ENCODE measurements around the gene MACROD1.

The MACROD1 gene

DNA sequence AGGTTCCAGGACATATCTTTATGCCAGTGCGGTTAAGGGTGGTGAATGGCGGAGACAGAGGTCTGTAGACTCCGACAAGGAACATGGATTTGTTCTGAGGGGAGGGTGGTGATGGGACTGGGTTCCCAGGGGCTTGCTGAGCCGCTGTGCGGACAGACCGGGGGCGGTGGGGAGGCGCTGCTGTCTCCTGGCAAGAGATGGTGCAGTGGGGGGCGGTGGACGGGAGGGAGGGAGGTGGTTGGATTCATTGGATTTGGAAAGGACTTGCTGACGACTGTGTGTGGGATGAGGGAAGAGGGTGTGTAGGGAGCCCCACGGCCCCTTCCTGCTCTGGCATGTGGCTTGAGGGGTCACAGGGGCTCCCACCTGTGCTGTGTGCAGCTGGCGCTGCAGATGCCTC is 87.0 kb downstream of the MACROD1 start:
- peaks cover 5% of the 10 kb centered on the region for H3K4me1 ChIP-seq (ENCODE audit: control insufficient read depth, insufficient read depth, low read length)

DNA sequence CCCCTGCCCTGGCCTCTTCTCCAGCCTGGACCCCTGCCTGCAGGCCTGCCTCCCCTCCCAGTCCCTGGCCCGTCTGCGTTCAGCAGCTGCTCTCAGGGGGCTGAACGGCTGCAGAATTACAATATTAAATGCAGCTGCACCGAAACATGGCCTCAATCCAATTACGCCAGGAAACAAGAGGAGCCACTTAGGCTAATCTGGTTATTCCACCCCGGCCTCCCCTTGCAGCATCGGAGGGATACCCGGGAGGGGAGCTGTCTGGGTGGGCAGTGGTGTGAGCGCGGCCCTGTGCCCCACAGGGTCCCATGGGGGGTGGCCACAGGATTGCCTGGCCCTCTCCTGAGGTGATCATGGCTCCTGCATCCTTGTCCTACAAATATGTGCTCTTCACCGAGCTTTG is 87.6 kb downstream of the MACROD1 start:
- Histone ChIP-seq H3K36me3 (ENCODE audit: control insufficient read depth in 2 of 2, insufficient read depth in 2 of 2, low read length in 2 of 2) (no peaks in the 10 kb centered on the region), H3K9ac (ENCODE audit: low read length in 2 of 2) (no peak overlapping the region), H3K27ac (ENCODE audit: low read length) (no peak overlapping the region), H3K9me3 (ENCODE audit: control insufficient read depth in 2 of 2, low read length in 2 of 2) (no peaks in the 10 kb centered on the region), H3K4me3 (ENCODE audit: low read length in 2 of 2) (no peak overlapping the region), H3K4me1 (ENCODE audit: control insufficient read depth, insufficient read depth, low read length) (peaks cover 5% of the 10 kb centered on the region), H3K27me3 (ENCODE audit: control insufficient read depth in 1 of 2, insufficient read depth in 2 of 2, low read length in 2 of 2) (no peaks in the 10 kb centered on the region)

More for the DNA sequence above, 87.0 kb downstream of the MACROD1 start:
- H3K4me3 ChIP-seq (ENCODE audit: low read length in 2 of 2): no peak overlapping the region
- H3K27ac ChIP-seq (ENCODE audit: low read length): no peak overlapping the region
- no peak overlapping the region for H3K9ac ChIP-seq (ENCODE audit: low read length in 2 of 2)
- H3K9me3 ChIP-seq (ENCODE audit: control insufficient read depth in 2 of 2, low read length in 2 of 2): no peaks in the 10 kb centered on the region
- H3K27me3 ChIP-seq (ENCODE audit: control insufficient read depth in 1 of 2, insufficient read depth in 2 of 2, low read length in 2 of 2): no peaks in the 10 kb centered on the region
- no peaks in the 10 kb centered on the region for H3K36me3 ChIP-seq (ENCODE audit: control insufficient read depth in 2 of 2, insufficient read depth in 2 of 2, low read length in 2 of 2)

DNA sequence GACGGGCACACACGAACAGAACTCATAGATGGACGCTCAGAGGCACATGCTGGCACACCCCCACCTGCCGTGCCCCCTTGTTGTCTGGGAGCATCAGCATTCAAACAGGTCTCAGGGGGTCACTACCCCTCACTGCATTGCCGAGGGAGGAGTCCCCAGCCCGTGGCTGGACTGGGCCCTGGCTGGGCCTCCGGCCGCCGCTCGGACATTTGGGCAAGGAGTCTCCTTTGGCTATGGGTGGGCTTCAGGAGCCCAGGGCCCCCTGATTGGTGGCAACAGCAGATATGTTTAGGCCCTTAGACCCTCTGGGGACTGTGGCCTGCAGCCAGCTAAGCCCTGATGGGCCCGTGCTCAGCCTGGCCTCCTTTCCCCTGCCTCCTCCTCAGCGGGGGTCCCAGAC is 88.3 kb downstream of the MACROD1 start:
- Histone ChIP-seq H3K36me3 (ENCODE audit: control insufficient read depth in 2 of 2, insufficient read depth in 2 of 2, low read length in 2 of 2) (no peaks in the 10 kb centered on the region), H3K27me3 (ENCODE audit: control insufficient read depth in 1 of 2, insufficient read depth in 2 of 2, low read length in 2 of 2) (no peaks in the 10 kb centered on the region), H3K4me1 (ENCODE audit: control insufficient read depth, insufficient read depth, low read length) (peaks cover 5% of the 10 kb centered on the region), H3K4me3 (ENCODE audit: low read length in 2 of 2) (no peak overlapping the region), H3K9ac (ENCODE audit: low read length in 2 of 2) (no peak overlapping the region), H3K27ac (ENCODE audit: low read length) (no peak overlapping the region), H3K9me3 (ENCODE audit: control insufficient read depth in 2 of 2, low read length in 2 of 2) (no peaks in the 10 kb centered on the region)

DNA sequence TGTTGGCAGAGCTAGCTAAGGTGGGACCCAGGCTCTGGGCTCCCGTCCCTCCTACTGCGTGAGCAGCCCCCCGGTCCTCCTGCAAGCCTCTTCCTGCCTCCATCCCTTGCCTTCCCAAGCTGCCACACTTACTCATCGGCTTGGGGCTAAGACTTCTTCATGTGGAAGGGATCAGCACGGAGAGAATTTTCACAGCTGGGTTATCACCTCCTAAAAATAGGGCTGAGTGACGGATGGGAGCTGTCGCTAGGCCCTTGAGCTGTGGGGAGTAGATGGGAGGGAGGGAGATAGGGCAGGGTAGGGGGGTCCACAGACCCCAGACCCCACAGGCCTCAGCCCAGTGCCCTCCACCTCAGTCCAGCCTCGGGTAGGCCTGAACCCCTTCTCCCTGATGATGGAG is 89.2 kb downstream of the MACROD1 start:
- Histone ChIP-seq H3K27me3 (ENCODE audit: control insufficient read depth in 1 of 2, insufficient read depth in 2 of 2, low read length in 2 of 2) (no peaks in the 10 kb centered on the region), H3K9me3 (ENCODE audit: control insufficient read depth in 2 of 2, low read length in 2 of 2) (no peaks in the 10 kb centered on the region), H3K36me3 (ENCODE audit: control insufficient read depth in 2 of 2, insufficient read depth in 2 of 2, low read length in 2 of 2) (no peaks in the 10 kb centered on the region), H3K27ac (ENCODE audit: low read length) (no peak overlapping the region), H3K4me1 (ENCODE audit: control insufficient read depth, insufficient read depth, low read length) (peaks cover 7% of the 10 kb centered on the region), H3K4me3 (ENCODE audit: low read length in 2 of 2) (no peak overlapping the region), H3K9ac (ENCODE audit: low read length in 2 of 2) (no peak overlapping the region)

DNA sequence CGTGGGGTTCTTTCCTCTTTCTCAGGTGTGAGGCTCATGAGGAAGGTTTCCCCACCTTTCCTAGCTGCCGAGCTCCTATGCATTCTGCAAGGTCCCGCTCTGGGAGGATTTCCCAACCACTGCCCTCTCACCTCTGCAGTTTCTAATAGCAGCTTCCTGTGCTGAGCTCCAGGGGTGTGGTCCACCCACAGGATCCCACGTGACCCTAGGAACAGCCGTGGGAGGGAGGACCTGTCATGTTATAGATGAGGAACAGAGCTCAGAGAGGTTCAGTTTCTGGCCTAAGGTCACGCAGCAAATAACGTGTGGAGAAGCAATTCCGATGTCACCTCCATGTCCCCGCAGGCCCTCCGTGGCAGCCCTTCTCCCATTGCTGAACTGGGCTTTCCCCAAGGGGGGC is 91.7 kb downstream of the MACROD1 start:
- H3K4me1 ChIP-seq (ENCODE audit: control insufficient read depth, insufficient read depth, low read length): peaks cover 7% of the 10 kb centered on the region
- no peak overlapping the region for H3K9ac ChIP-seq (ENCODE audit: low read length in 2 of 2)
- no peak overlapping the region for H3K27ac ChIP-seq (ENCODE audit: low read length)
- no peaks in the 10 kb centered on the region for H3K9me3 ChIP-seq (ENCODE audit: control insufficient read depth in 2 of 2, low read length in 2 of 2)
- H3K4me3 ChIP-seq (ENCODE audit: low read length in 2 of 2): no peak overlapping the region
- H3K36me3 ChIP-seq (ENCODE audit: control insufficient read depth in 2 of 2, insufficient read depth in 2 of 2, low read length in 2 of 2): no peaks in the 10 kb centered on the region
- H3K27me3 ChIP-seq (ENCODE audit: control insufficient read depth in 1 of 2, insufficient read depth in 2 of 2, low read length in 2 of 2): no peaks in the 10 kb centered on the region

DNA sequence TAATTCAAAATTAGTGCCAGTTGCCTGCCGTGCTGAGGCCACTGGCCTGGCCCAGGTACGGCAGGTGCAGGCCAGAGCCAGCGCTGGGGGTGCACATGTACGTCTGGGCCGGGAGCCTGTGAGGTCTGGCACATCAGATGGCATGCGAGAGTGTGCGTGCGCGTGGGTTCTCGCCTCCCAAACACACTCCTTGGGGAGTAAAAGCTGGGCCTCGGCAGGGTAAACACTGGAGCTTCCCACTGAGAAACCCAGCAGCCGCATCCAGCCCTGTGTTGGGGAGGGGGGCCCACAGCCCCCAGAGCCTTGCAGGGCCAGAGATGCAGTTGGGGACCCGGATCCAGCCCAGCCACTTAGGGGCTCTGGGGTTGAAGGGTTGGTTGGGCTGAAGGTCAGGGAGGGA is 92.4 kb downstream of the MACROD1 start:
- H3K4me3 ChIP-seq (ENCODE audit: low read length in 2 of 2): no peak overlapping the region
- H3K36me3 ChIP-seq (ENCODE audit: control insufficient read depth in 2 of 2, insufficient read depth in 2 of 2, low read length in 2 of 2): no peaks in the 10 kb centered on the region
- no peaks in the 10 kb centered on the region for H3K27me3 ChIP-seq (ENCODE audit: control insufficient read depth in 1 of 2, insufficient read depth in 2 of 2, low read length in 2 of 2)
- no peak overlapping the region for H3K27ac ChIP-seq (ENCODE audit: low read length)
- H3K4me1 ChIP-seq (ENCODE audit: control insufficient read depth, insufficient read depth, low read length): peaks cover 7% of the 10 kb centered on the region
- H3K9me3 ChIP-seq (ENCODE audit: control insufficient read depth in 2 of 2, low read length in 2 of 2): no peaks in the 10 kb centered on the region
- H3K9ac ChIP-seq (ENCODE audit: low read length in 2 of 2): no peak overlapping the region

DNA sequence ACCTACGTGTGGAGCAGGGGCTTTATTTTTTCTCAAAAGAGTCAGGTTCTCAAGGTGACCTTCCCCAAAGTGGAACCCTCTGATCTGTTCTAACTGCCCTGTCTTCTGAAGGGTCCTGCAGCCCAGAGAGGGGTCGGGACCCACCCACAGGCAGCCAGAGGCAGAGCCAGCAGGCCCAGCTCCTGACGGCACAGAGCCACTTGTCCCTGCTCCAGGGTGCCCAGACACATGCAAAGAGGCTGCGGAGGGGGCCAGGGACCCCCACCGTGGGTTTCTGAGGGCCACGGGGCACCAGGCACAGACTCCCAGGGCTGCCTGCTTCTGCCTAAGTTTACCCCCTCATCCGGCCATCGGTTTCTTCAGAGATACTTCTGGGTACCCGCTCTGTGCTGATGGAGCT is 93.0 kb downstream of the MACROD1 start:
- Histone ChIP-seq H3K4me3 (ENCODE audit: low read length in 2 of 2) (no peak overlapping the region), H3K4me1 (ENCODE audit: control insufficient read depth, insufficient read depth, low read length) (peaks cover 2% of the 10 kb centered on the region), H3K36me3 (ENCODE audit: control insufficient read depth in 2 of 2, insufficient read depth in 2 of 2, low read length in 2 of 2) (no peaks in the 10 kb centered on the region), H3K9me3 (ENCODE audit: control insufficient read depth in 2 of 2, low read length in 2 of 2) (no peaks in the 10 kb centered on the region), H3K27ac (ENCODE audit: low read length) (no peak overlapping the region), H3K9ac (ENCODE audit: low read length in 2 of 2) (no peak overlapping the region), H3K27me3 (ENCODE audit: control insufficient read depth in 1 of 2, insufficient read depth in 2 of 2, low read length in 2 of 2) (no peaks in the 10 kb centered on the region)

DNA sequence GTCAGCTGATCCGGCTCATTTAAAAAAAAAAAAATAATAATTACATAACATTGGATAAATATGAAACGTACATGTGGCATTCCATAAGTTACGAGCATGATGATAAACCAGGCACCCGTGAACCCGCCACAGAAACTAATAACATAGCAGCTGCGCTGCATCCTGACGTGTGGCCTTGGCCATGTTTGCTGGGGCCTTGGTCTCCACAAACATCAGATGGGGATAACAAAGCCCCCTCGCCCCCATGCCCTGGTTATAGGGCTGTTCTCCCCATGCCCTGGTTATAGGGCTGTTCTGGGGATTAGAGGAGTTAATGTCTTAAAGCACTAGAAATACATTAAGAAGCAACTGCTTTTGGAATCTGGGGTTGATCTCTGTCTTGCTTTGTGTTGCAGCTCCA is 93.5 kb downstream of the MACROD1 start:
- H3K4me1 ChIP-seq (ENCODE audit: control insufficient read depth, insufficient read depth, low read length): peaks cover 2% of the 10 kb centered on the region
- no peak overlapping the region for H3K27ac ChIP-seq (ENCODE audit: low read length)
- H3K4me3 ChIP-seq (ENCODE audit: low read length in 2 of 2): no peak overlapping the region
- no peak overlapping the region for H3K9ac ChIP-seq (ENCODE audit: low read length in 2 of 2)
- H3K9me3 ChIP-seq (ENCODE audit: control insufficient read depth in 2 of 2, low read length in 2 of 2): no peaks in the 10 kb centered on the region
- H3K36me3 ChIP-seq (ENCODE audit: control insufficient read depth in 2 of 2, insufficient read depth in 2 of 2, low read length in 2 of 2): no peaks in the 10 kb centered on the region
- no peaks in the 10 kb centered on the region for H3K27me3 ChIP-seq (ENCODE audit: control insufficient read depth in 1 of 2, insufficient read depth in 2 of 2, low read length in 2 of 2)

DNA sequence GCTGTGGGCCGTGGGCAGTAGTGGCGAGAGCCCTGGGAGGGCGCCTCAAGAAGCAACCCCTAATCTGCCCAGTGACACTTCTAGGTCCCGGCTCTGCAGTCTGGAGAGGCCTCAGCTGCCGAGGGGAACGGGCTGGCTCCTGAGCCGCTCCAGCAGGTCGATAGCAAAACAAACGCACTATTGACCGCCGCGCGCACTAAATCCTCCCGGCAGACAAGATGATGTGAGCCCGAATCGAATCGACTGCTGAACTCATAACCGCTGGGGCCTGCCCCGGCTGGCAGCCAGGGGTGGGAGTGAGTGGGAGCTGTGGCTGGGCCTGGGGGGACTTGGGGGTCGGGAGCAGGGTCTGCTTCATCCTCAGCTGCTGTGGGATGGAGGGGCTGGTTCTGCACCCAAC is 94.1 kb downstream of the MACROD1 start:
- Histone ChIP-seq H3K27me3 (ENCODE audit: control insufficient read depth in 1 of 2, insufficient read depth in 2 of 2, low read length in 2 of 2) (no peaks in the 10 kb centered on the region), H3K9me3 (ENCODE audit: control insufficient read depth in 2 of 2, low read length in 2 of 2) (no peaks in the 10 kb centered on the region), H3K4me1 (ENCODE audit: control insufficient read depth, insufficient read depth, low read length) (peaks cover 2% of the 10 kb centered on the region), H3K36me3 (ENCODE audit: control insufficient read depth in 2 of 2, insufficient read depth in 2 of 2, low read length in 2 of 2) (no peaks in the 10 kb centered on the region), H3K27ac (ENCODE audit: low read length) (no peak overlapping the region), H3K4me3 (ENCODE audit: low read length in 2 of 2) (no peak overlapping the region), H3K9ac (ENCODE audit: low read length in 2 of 2) (no peak overlapping the region)

DNA sequence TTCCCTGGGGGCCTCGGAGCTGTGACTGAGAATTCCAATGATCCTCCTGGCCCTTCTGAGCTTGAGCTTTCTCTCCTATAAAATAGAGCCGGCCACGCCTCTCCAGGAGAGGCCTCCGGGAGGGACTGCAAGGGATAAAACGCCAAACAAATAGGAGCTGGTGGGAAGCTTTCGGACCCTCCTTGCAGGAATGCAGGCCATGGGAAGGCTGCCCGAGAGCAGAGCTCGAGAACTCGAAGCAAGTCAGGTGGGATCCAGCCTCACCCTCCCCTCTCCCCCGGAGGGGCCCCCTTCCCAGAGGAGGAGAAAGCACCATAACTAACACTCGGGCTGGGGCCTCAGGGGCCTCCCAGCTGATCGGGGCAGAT is 95.6 kb downstream of the MACROD1 start:
- H3K4me3 ChIP-seq (ENCODE audit: low read length in 2 of 2): no peak overlapping the region
- peaks cover 2% of the 10 kb centered on the region for H3K4me1 ChIP-seq (ENCODE audit: control insufficient read depth, insufficient read depth, low read length)
- no peaks in the 10 kb centered on the region for H3K36me3 ChIP-seq (ENCODE audit: control insufficient read depth in 2 of 2, insufficient read depth in 2 of 2, low read length in 2 of 2)
- H3K27me3 ChIP-seq (ENCODE audit: control insufficient read depth in 1 of 2, insufficient read depth in 2 of 2, low read length in 2 of 2): no peaks in the 10 kb centered on the region
- no peak overlapping the region for H3K27ac ChIP-seq (ENCODE audit: low read length)
- no peaks in the 10 kb centered on the region for H3K9me3 ChIP-seq (ENCODE audit: control insufficient read depth in 2 of 2, low read length in 2 of 2)
- no peak overlapping the region for H3K9ac ChIP-seq (ENCODE audit: low read length in 2 of 2)

DNA sequence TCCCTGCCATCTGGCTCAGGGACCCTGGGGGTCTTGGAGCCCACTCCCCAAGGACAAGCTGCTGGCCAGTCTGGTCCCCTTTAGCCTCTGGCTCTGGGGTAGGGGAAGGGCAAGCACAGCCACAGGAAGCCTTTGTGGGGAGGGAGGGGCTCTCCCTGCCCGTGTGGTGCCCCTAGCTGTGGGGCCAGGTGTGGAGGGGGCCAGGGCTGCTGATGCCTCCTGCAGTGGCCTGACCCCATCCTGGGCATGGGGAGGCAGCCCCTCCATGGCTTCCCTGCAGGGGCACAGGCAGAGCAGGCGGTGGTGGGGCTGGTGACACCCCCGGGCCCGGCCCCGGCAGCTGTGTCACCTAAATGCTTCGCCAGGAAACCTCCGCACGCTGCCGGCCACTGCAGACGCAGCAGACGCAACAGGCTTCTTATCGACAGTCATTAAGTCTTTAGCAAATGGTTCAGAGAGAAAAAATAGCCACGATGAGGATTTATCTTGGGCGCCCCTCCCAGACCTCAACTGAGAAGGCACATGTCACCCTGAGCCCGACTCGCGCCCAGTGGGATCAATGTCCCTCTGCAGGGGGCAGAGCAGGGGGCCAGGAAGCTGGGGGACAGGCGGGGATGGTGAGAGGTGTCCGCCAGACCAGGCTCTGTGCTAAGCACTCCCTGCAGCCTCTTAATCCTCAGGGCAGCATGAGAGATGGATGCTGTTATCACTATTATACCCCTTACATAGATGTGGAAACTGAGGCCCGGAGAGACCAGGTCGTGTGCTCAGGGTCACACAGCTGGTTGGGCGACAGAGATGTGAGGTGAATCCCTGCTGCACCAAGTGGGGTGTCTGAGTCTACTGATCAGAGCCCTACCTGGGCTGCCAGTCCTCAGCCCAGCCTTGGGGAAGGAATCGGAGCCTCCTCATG is 96.3 kb downstream of the MACROD1 start:
- H3K27ac ChIP-seq (ENCODE audit: low read length): no peak overlapping the region
- H3K27me3 ChIP-seq (ENCODE audit: control insufficient read depth in 1 of 2, insufficient read depth in 2 of 2, low read length in 2 of 2): no peaks in the 10 kb centered on the region
- H3K4me3 ChIP-seq (ENCODE audit: low read length in 2 of 2): no peak overlapping the region
- peaks cover 7% of the 10 kb centered on the region for H3K4me1 ChIP-seq (ENCODE audit: control insufficient read depth, insufficient read depth, low read length)
- H3K9me3 ChIP-seq (ENCODE audit: control insufficient read depth in 2 of 2, low read length in 2 of 2): no peaks in the 10 kb centered on the region
- H3K36me3 ChIP-seq (ENCODE audit: control insufficient read depth in 2 of 2, insufficient read depth in 2 of 2, low read length in 2 of 2): no peaks in the 10 kb centered on the region
- no peak overlapping the region for H3K9ac ChIP-seq (ENCODE audit: low read length in 2 of 2)
